Activated CD4-positive, alpha-beta T cell treated with anti-CD3 and anti-CD28 coated beads, Interleukin-2, amount 50 U/mL, for 4 hours (primary cell): ENCODE data around the gene KLK7.
A peak's percentile ranks its signal among the peaks of the same experiment; 100 is the strongest.

Experiments used
- DNase-seq, 2 experiments: peaks; one replicate each; pipeline ENCODE4 v3.0.0-alpha.2; 2020

KLK7 gene

GRCh38 chr19:50983625-50984292 is at the start of gene KLK7:
Gene KLK7, minus strand, starts transcription at chr19:50983917. Its CDS starts 1,518 bp downstream, at chr19:50982399.
- DNase-seq: no peak

GRCh38 chr19:51031880-51032225 is 48.1 kb upstream of the KLK7 start:
- no peak for DNase-seq

- no peak for DNase-seq
Observed at GRCh38 chr19:51031220-51031879, 47.6 kb upstream of the KLK7 start.

GRCh38 chr19:51030631-51031030 is 46.9 kb upstream of the KLK7 start:
- no peak for DNase-seq

- DNase-seq: no peak
Observed at GRCh38 chr19:51029718-51030117, 46.0 kb upstream of the KLK7 start.

GRCh38 chr19:51027873-51028272 is 44.2 kb upstream of the KLK7 start:
- DNase-seq: no peak

GRCh38 chr19:51027126-51027806 is 43.5 kb upstream of the KLK7 start:
- no peak for DNase-seq

GRCh38 chr19:51026554-51026831 is 42.8 kb upstream of the KLK7 start, which contains the start of gene KLK11:
Gene KLK11, minus strand, starts transcription at chr19:51026616. Its CDS starts 985 bp downstream, at chr19:51025631.
- DNase-seq: no peak

GRCh38 chr19:51025809-51026553 is 42.3 kb upstream of the KLK7 start:
- no peak for DNase-seq

GRCh38 chr19:51025401-51025800 is 41.7 kb upstream of the KLK7 start:
- DNase-seq: no peak

- no peak for DNase-seq
Observed at GRCh38 chr19:51024924-51025323, 41.2 kb upstream of the KLK7 start.

- no peak for DNase-seq
Observed at GRCh38 chr19:51023946-51024345, 40.2 kb upstream of the KLK7 start.

- DNase-seq: no peak
Observed at GRCh38 chr19:51022526-51022925, 38.8 kb upstream of the KLK7 start.

GRCh38 chr19:51020988-51021651 is 37.4 kb upstream of the KLK7 start:
- DNase-seq: no peak

- no peak for DNase-seq
Observed at GRCh38 chr19:51019544-51019925, 35.8 kb upstream of the KLK7 start, which contains the start of gene KLK10. Gene KLK10, minus strand, starts transcription at chr19:51019709. Its CDS starts 579 bp downstream, at chr19:51019130.

GRCh38 chr19:51018745-51019543 is 35.2 kb upstream of the KLK7 start:
- no peak for DNase-seq

- peak; percentile 22 to 25 for DNase-seq
Observed at GRCh38 chr19:51016798-51017683, 33.3 kb upstream of the KLK7 start.

GRCh38 chr19:51015691-51016267 is 32.1 kb upstream of the KLK7 start:
- no peak for DNase-seq

- no peak for DNase-seq
Observed at GRCh38 chr19:51014242-51014641, 30.5 kb upstream of the KLK7 start.

- no peak for DNase-seq
Observed at GRCh38 chr19:51012661-51013190, 29.0 kb upstream of the KLK7 start.
